GM12878 (cell line): Measurements from ENCODE around the gene LIMS2. TPM values are rescaled to one million over a fixed set of nuclear protein-coding genes. Genes with fewer than 3 reads are reported as not detected.

Source experiments
- ATAC-seq: fragments of 200-7000 bp; cut with Tn5 transposase; 3 replicates; pipeline ENCODE4 v1.9.1; 2020; ENCODE audit warnings: mild to moderate bottlenecking, moderate library complexity
- BruUV-seq: library from RNA; stranded (reverse); fragments of 400-500 nt; replicated peaks from 2 replicates; lab custom pipeline; 2021; lab: Mats Ljungman, UMichigan
- CTCF ChIA-PET: fragments of 300-600 bp; sonication (Branson Sonifier 250); formaldehyde crosslinking; extraction: SDS; loops from one replicate; lab custom pipeline; 2021; ENCODE audit warnings: inconsistent platforms; lab: Yijun Ruan, JAX
- POLR2A ChIA-PET: fragments of 350-600 bp; formaldehyde crosslinking; extraction: SDS; loops from one replicate; lab custom pipeline; 2021; ENCODE audit warnings: inconsistent platforms; lab: Charles Lee
- RAD21 ChIA-PET: fragments of 300-600 bp; sonication (Branson Sonifier 250); formaldehyde crosslinking; loops from one replicate; lab custom pipeline; 2023; ENCODE audit warnings: antibody characterized with exemption; ENCODE audit not compliant: unreplicated experiment; lab: Charles Lee
- SMC1A ChIA-PET: fragments of 300-600 bp; sonication (Branson Sonifier 250); formaldehyde crosslinking; loops from one replicate; lab custom pipeline; 2023; ENCODE audit not compliant: unreplicated experiment, uncharacterized antibody; lab: Charles Lee
- DNase-seq: peaks from one replicate; pipeline ENCODE4 v3.0.0-alpha.2; 2011; ENCODE audit warnings: low read depth, low spot score
- FAIRE-seq: peaks from 3 replicates; lab custom pipeline; 2011; peaks lifted over from hg19 to GRCh38; lab: Jason Lieb, UNC
- H2AFZ ChIP-seq: 2 replicates; pipeline ENCODE4 v1.6.0; 2011; ENCODE audit warnings: low read depth, low read length, control low read depth; ENCODE audit not compliant: control insufficient read depth
- H3K27ac ChIP-seq: 2 replicates; pipeline ENCODE4 v1.5.1; 2011; ENCODE audit warnings: control low read depth; ENCODE audit not compliant: control insufficient read depth, insufficient read depth
- H3K27me3 ChIP-seq, 2 experiments: replicated peaks in 1 of 2; 2 replicates each; pipeline versions ENCODE4 v1.6.0 to v1.6.1; 2011; ENCODE audit warnings: low read length in 1 of 2; ENCODE audit not compliant: control insufficient read depth in 2 of 2, insufficient read depth in 2 of 2
- H3K36me3 ChIP-seq, 2 experiments: 2 replicates each; pipeline ENCODE4 v1.5.1; 2011; ENCODE audit warnings: low read length in 1 of 2; ENCODE audit not compliant: control insufficient read depth in 2 of 2, insufficient read depth in 2 of 2
- H3K4me1 ChIP-seq: 2 replicates; pipeline ENCODE4 v1.6.1; 2011; ENCODE audit warnings: mild to moderate bottlenecking, low read length, moderate library complexity, mixed read lengths; ENCODE audit not compliant: control insufficient read depth, insufficient read depth
- H3K4me2 ChIP-seq: 2 replicates; pipeline ENCODE4 v1.6.0; 2011; ENCODE audit warnings: control low read depth; ENCODE audit not compliant: control insufficient read depth, insufficient read depth
- H3K4me3 ChIP-seq: fragments of 200-600 bp; sonication (generic); 2 replicates; pipeline ENCODE4 v1.5.1; 2016
- H3K79me2 ChIP-seq: 2 replicates; pipeline ENCODE4 v1.6.0; 2011; ENCODE audit warnings: low read length; ENCODE audit not compliant: control insufficient read depth, insufficient read depth
- H3K9ac ChIP-seq: 2 replicates; pipeline ENCODE4 v1.8.0; 2011; ENCODE audit warnings: low read length, control low read depth, mixed read lengths; ENCODE audit not compliant: control insufficient read depth, insufficient read depth
- H3K9me3 ChIP-seq: replicated peaks from 3 replicates; pipeline ENCODE4 v1.5.1; 2011; ENCODE audit warnings: mild to moderate bottlenecking, low read length; ENCODE audit not compliant: control insufficient read depth, insufficient read depth
- H4K20me1 ChIP-seq: 2 replicates; pipeline ENCODE4 v1.6.0; 2011; ENCODE audit not compliant: control insufficient read depth, insufficient read depth
- IKZF1 ChIP-seq: fragments of 450-650 bp; conservative IDR thresholded peaks from 2 replicates; pipeline ENCODE4 v1.6.1; 2017; ENCODE audit warnings: antibody characterized with exemption, mild to moderate bottlenecking
- JUNB ChIP-seq: IDR thresholded peaks from 2 replicates; pipeline ENCODE4 v1.6.1; 2016; ENCODE audit warnings: antibody characterized with exemption, mild to moderate bottlenecking
- JUND ChIP-seq: IDR thresholded peaks from 2 replicates; pipeline ENCODE4 v1.6.1; 2012; ENCODE audit warnings: low read depth, mild to moderate bottlenecking, low read length, improper control_type of control experiment, moderate library complexity
- MXI1 ChIP-seq: fragments of 150-350 bp; IDR thresholded peaks from 2 replicates; pipeline ENCODE4 v1.6.1; 2011; ENCODE audit warnings: low read depth, mild to moderate bottlenecking, inconsistent platforms, low read length, improper control_type of control experiment
- NFYB ChIP-seq: IDR thresholded peaks from 2 replicates; pipeline ENCODE4 v1.6.1; 2011; ENCODE audit warnings: low read depth, mild to moderate bottlenecking, low read length, improper control_type of control experiment, moderate library complexity; ENCODE audit not compliant: insufficient read depth
- NR2C1 ChIP-seq: fragments of 450-650 bp; IDR thresholded peaks from 2 replicates; pipeline ENCODE4 v1.6.1; 2017; ENCODE audit warnings: antibody characterized with exemption, mild to moderate bottlenecking, moderate library complexity
- SIX5 ChIP-seq: IDR thresholded peaks from 2 replicates; pipeline ENCODE4 v1.6.1; 2011; ENCODE audit warnings: mild to moderate bottlenecking, low read depth, low read length, moderate library complexity; ENCODE audit not compliant: severe bottlenecking
- SMARCA5 ChIP-seq: fragments of 450-650 bp; IDR thresholded peaks from 2 replicates; pipeline ENCODE4 v1.6.1; 2017; ENCODE audit warnings: mild to moderate bottlenecking
- SMC3 ChIP-seq: IDR thresholded peaks from 2 replicates; pipeline ENCODE4 v1.6.1; 2011; ENCODE audit warnings: low read length, improper control_type of control experiment, borderline replicate concordance
- SPI1 ChIP-seq: IDR thresholded peaks from 2 replicates; pipeline ENCODE4 v1.6.1; 2011; ENCODE audit warnings: low read depth, mild to moderate bottlenecking, low read length, moderate library complexity, borderline replicate concordance; ENCODE audit not compliant: insufficient read depth
- STAT3 ChIP-seq: IDR thresholded peaks from 2 replicates; pipeline ENCODE4 v1.6.1; 2011; ENCODE audit warnings: low read depth, low read length, improper control_type of control experiment
- TBL1XR1 ChIP-seq: IDR thresholded peaks from 2 replicates; pipeline ENCODE4 v1.6.1; 2012; ENCODE audit warnings: low read depth, low read length, improper control_type of control experiment
- WGBS: methylation state at CpG from one replicate; pipeline ENCODE4 v1.1.6; 2016; ENCODE audit warnings: low lambda C conversion rate; ENCODE audit not compliant: insufficient replicate concordance, insufficient coverage; ENCODE audit errors: missing lambda C conversion rate; 5-methylcytosine and 5-hydroxymethylcytosine counted together
- in situ Hi-C: fragments of 300-500 bp; cut with MboI; formaldehyde crosslinking; loops from 9 replicates; pipeline ENCODE4 v1.14.3; 2018; ENCODE audit warnings: mixed read lengths
- intact Hi-C: fragments of 100-400 bp; cut with micrococcal nuclease; formaldehyde crosslinking; loops from one replicate; pipeline ENCODE4 v1.14.2; 2022; ENCODE audit not compliant: unreplicated experiment
- polyA plus RNA-seq, 11 experiments: library from polyadenylated mRNA; depleted of rRNA in 4 of 11; unstranded in 6 of 11; stranded (reverse) in 5 of 11; fragments of >200 nt; fragmentation: Nextera tagmentation in 4 of 11; fragmentation: Illumina TruSeq in 1 of 11; extraction: Ambion mirVana in 4 of 11; extraction: Trizol in 1 of 11; gene quantifications; 1 replicate in 1 of 11; 2 replicates in 10 of 11; pipeline versions ENCODE4 v1.2.1 to v1.2.3, GENCODE V29; 2011 to 2016; ENCODE audit warnings: inconsistent platforms in 2 of 11, missing spikeins in 2 of 11, low read depth in 1 of 11
- total RNA-seq, 4 experiments: library from RNA; depleted of rRNA in 3 of 4; stranded (reverse); fragments of >200 nt in 3 of 4; fragmentation: Illumina TruSeq in 1 of 4; extraction: Trizol in 1 of 4; gene quantifications; 2 replicates each; pipeline versions ENCODE4 v1.2.1 to v1.2.3, GENCODE V29; 2013 to 2021
- TF ChIP-seq, protein P1 (sequence below): fragments of 450-650 bp; formaldehyde crosslinking; IDR thresholded peaks from 2 replicates; pipeline ENCODE4 v1.4.0; 2022; ENCODE audit warnings: mild to moderate bottlenecking, moderate library complexity
- TF ChIP-seq, protein P2 (sequence below), 3 experiments: IDR thresholded peaks in 2 of 3; conservative IDR thresholded peaks in 1 of 3; 2 replicates each; pipeline ENCODE4 v1.5.1; 2011; ENCODE audit warnings: low read depth in 3 of 3, low read length in 3 of 3, mild to moderate bottlenecking in 3 of 3, control low read depth in 2 of 3, moderate library complexity in 2 of 3, inconsistent platforms in 1 of 3, mixed read lengths in 1 of 3; ENCODE audit not compliant: control insufficient read depth in 2 of 3, insufficient read depth in 1 of 3; ENCODE audit errors: extremely low read depth in 1 of 3

LIMS2 gene
- total and polyA plus RNA-seq, 10 of the 15 experiments (the other 5 are each of a cell fraction or from before 2014, with no cell fraction given), result 0.06 to 0.81 (median 0.16) TPM; not detected in 2

DNA sequence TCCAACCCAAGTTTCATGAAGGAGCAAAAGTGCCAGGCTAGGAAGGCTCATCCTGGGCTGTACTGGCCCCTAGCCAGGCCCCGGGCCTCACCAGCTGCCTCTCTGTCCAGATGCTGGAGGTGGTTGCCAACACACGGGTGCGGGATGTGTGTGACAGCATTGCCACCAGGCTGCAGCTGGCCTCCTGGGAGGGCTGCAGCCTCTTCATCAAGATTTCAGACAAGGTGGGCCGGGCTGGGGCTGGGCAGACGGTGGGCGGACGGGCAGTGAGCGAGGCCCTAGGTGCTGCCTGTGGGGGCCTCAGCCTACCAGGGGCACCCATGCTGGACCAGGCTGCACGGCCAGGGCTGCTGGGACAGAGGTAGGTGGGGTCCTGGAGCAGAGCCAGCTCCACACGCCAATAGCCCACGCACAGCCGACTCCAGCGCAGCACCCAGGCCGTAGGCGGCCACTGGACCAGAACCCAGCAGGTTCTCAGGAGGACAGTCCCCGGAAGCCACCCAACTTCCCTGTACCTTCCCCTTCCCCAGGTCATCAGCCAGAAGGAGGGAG lies 41.2 kb downstream of the LIMS2 start:
- Histone ChIP-seq H3K4me3 (no peak overlapping the region), H3K4me2 (no peak overlapping the region), H3K27ac (no peak overlapping the region), H2AFZ (no peak overlapping the region), H3K36me3 (no peaks in the 10 kb centered on the region), H3K9me3 (no peaks in the 10 kb centered on the region), H3K9ac (no peak overlapping the region), H3K27me3 (no peaks in the 10 kb centered on the region), H3K79me2 (no peaks in the 10 kb centered on the region)
- ChIA-PET RAD21 (no interaction called here), POLR2A (no interaction called here), SMC1A (no interaction called here)
- DNase-seq (no peak), ATAC-seq (no peak), FAIRE-seq (no peak)
- no TSS peak for BruUV-seq
- 42% methylated on average over 16 of the region's 16 CpGs for WGBS
- TF ChIP-seq SMARCA5 (no peak), SMC3 (no peak), IKZF1 (no peak), JUNB (no peak), JUND (no peak), NFYB (no peak), SPI1 (no peak), NR2C1 (no peak), STAT3 (no peak), MXI1 (no peak), TBL1XR1 (no peak), SIX5 (no peak)
- TF ChIP-seq, protein P1, sequence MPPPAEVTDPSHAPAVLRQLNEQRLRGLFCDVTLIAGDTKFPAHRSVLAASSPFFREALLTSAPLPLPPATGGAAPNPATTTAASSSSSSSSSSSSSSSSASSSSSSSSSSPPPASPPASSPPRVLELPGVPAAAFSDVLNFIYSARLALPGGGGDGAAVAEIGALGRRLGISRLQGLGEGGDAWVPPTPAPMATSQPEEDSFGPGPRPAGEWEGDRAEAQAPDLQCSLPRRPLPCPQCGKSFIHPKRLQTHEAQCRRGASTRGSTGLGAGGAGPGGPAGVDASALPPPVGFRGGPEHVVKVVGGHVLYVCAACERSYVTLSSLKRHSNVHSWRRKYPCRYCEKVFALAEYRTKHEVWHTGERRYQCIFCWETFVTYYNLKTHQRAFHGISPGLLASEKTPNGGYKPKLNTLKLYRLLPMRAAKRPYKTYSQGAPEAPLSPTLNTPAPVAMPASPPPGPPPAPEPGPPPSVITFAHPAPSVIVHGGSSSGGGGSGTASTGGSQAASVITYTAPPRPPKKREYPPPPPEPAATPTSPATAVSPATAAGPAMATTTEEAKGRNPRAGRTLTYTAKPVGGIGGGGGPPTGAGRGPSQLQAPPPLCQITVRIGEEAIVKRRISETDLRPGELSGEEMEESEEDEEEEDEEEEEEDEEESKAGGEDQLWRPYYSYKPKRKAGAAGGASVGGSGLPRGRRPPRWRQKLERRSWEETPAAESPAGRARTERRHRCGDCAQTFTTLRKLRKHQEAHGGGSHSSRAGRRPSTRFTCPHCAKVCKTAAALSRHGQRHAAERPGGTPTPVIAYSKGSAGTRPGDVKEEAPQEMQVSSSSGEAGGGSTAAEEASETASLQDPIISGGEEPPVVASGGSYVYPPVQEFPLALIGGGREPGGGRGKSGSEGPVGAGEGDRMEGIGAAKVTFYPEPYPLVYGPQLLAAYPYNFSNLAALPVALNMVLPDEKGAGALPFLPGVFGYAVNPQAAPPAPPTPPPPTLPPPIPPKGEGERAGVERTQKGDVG (CRISPR knock-in tag), result no peak
- TF ChIP-seq, protein P2, sequence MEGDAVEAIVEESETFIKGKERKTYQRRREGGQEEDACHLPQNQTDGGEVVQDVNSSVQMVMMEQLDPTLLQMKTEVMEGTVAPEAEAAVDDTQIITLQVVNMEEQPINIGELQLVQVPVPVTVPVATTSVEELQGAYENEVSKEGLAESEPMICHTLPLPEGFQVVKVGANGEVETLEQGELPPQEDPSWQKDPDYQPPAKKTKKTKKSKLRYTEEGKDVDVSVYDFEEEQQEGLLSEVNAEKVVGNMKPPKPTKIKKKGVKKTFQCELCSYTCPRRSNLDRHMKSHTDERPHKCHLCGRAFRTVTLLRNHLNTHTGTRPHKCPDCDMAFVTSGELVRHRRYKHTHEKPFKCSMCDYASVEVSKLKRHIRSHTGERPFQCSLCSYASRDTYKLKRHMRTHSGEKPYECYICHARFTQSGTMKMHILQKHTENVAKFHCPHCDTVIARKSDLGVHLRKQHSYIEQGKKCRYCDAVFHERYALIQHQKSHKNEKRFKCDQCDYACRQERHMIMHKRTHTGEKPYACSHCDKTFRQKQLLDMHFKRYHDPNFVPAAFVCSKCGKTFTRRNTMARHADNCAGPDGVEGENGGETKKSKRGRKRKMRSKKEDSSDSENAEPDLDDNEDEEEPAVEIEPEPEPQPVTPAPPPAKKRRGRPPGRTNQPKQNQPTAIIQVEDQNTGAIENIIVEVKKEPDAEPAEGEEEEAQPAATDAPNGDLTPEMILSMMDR (IDR thresholded peaks at IDR 0.05 in 2 of 3, conservative IDR thresholded peaks at IDR 0.05 in 1 of 3; ENCODE audit: control insufficient read depth in 2 of 3, extremely low read depth in 1 of 3, insufficient read depth in 1 of 3, low read depth in 3 of 3, low read length in 3 of 3), result no peak
- TF ChIP-seq, all 136 proteins: peak for 0
- in situ Hi-C loops, result no loop called here
- intact Hi-C loops, result no loop called here
- H3K4me1 ChIP-seq, result peaks cover 17% of the 10 kb centered on the region
- no peaks in the 10 kb centered on the region for H4K20me1 ChIP-seq
- CTCF ChIA-PET, result interaction anchor here (0.8 kb wide), 1 partner anchor 43 kb away, joined by 3 read pairs; no protein-coding TSS in a partner anchor
